ENCODE data around the gene EDIL3.

The EDIL3 gene

GRCh38 chr5:84260140-84260539 lies 124.5 kb downstream of the EDIL3 start:
- TF ChIP-seq CTCF (IDR thresholded peaks at IDR 0.05; ENCODE audit: insufficient read depth, missing control alignments), result no peak
- FAIRE-seq (no peak), DNase-seq (ENCODE audit: insufficient read length, low spot score) (no peak)

- DNase-seq (ENCODE audit: insufficient read length, low spot score) (no peak), FAIRE-seq (no peak)
- TF ChIP-seq CTCF (IDR thresholded peaks at IDR 0.05; ENCODE audit: insufficient read depth, missing control alignments), result no peak
Measured at GRCh38 chr5:84259283-84260045, 125.2 kb downstream of the EDIL3 start.

- FAIRE-seq (no peak), DNase-seq (ENCODE audit: insufficient read length, low spot score) (no peak)
- TF ChIP-seq CTCF (IDR thresholded peaks at IDR 0.05; ENCODE audit: insufficient read depth, missing control alignments), result no peak
Measured at GRCh38 chr5:84257061-84257460, 127.6 kb downstream of the EDIL3 start.

GRCh38 chr5:84255315-84255714 lies 129.4 kb downstream of the EDIL3 start:
- FAIRE-seq, result no peak
- TF ChIP-seq CTCF (IDR thresholded peaks at IDR 0.05; ENCODE audit: insufficient read depth, missing control alignments), result no peak
- DNase-seq (ENCODE audit: insufficient read length, low spot score), result no peak

GRCh38 chr5:84253946-84254345 lies 130.7 kb downstream of the EDIL3 start:
- DNase-seq (ENCODE audit: insufficient read length, low spot score), result no peak
- TF ChIP-seq CTCF (IDR thresholded peaks at IDR 0.05; ENCODE audit: insufficient read depth, missing control alignments), result no peak
- FAIRE-seq, result no peak

GRCh38 chr5:84251503-84251902 lies 133.2 kb downstream of the EDIL3 start:
- no peak for DNase-seq (ENCODE audit: insufficient read length, low spot score)
- TF ChIP-seq CTCF (IDR thresholded peaks at IDR 0.05; ENCODE audit: insufficient read depth, missing control alignments), result no peak
- FAIRE-seq, result no peak

GRCh38 chr5:84249918-84250630 lies 134.6 kb downstream of the EDIL3 start:
- peak; percentile 16 for TF ChIP-seq CTCF (IDR thresholded peaks at IDR 0.05; ENCODE audit: insufficient read depth, missing control alignments)
- FAIRE-seq (peak; percentile 68), DNase-seq (ENCODE audit: insufficient read length, low spot score) (no peak)

All from D721Med (cell line).